ENCODE data around the gene DNAJB7.
A peak's percentile ranks its signal among the peaks of the same experiment; 100 is the strongest.
"Not testable (repeated sequence)": the region's sequence is repeated elsewhere in the genome, so short reads cannot be mapped to it uniquely, and the experiment has no call there.

The DNAJB7 gene

DNA sequence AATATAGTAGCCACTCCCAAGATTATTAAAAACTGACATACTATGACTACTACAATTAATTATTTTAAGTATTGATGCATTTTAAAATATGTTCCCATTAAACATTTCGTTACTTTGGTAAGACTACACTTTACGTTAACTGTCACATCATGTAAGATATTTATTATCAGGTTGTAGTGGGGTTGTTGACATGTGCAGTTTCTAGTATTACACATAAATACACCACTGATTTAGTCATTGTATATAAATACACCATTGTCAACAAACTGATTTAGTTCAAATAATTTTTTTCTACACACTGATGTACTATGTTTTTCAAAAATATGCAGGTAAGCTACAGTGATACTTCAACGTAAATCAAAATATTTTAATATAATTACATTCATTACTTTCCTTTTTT is 17.0 kb downstream of the DNAJB7 start:
- DNase-seq (ENCODE audit: low read depth in 3 of 3), result no peak

- DNase-seq (ENCODE audit: low read depth in 3 of 3), result no peak
These were observed 23.4 kb downstream of the DNAJB7 start for GRCh38 chr22:40838486-40838885.

- no peak for DNase-seq (ENCODE audit: low read depth in 3 of 3)
These were observed 27.3 kb downstream of the DNAJB7 start for GRCh38 chr22:40834619-40835018.

DNA sequence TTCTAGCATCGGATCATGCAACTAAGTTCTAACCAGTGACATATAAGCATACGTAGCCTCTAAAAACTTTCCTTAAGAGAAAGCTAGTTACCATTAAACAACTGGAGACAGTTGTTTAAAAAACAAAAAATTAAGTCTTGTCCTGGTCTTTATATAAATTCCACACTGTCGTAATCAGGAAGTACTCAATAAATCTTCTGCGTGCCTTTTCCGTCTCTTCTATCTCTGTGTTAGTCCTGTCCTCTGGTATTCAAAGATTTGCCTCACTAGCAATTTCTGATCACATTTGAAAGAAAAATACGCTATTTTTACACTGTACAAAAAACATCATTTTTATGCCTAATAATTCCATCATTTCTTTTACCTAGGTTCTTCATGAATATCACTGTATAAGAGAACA is 32.8 kb downstream of the DNAJB7 start:
- no peak for DNase-seq (ENCODE audit: low read depth in 3 of 3)

DNA sequence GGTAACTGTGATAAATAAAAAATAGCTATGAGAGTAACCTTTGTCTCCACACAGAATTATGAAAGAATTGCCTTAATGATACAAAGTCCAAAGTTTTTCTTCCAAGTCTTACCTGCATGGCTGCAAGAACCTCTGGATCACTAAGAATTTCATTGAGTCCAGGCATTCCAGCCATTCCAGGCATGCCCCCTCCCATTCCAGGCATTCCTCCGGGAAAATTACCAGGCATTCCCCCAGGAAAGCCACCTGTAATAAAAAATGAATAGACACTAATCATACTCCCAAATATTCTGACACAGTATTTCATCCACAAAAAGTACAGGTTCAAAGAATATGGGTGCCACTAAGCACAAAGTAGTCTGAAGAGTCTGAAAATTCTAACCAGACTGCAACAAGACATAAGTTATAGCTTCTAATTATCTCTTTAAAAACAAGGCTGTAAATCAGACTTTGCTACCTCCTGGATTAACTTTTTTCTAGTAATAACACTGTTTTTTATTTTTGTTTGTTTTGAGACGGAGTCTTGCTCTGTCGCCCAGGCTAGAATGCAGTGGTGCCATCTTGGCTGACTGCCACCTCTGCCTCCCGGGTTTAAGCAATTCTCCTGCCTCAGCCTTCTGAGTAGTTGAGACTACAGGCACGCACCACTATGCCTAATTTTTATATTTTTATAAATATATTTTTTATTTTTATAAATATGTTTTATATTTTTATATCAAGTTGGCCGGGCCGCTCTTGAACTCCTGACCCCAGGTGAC is 34.8 kb downstream of the DNAJB7 start:
- DNase-seq (ENCODE audit: low read depth in 3 of 3), result no peak

- DNase-seq (ENCODE audit: low read depth in 3 of 3), result not testable (repeated sequence)
These were observed 35.6 kb downstream of the DNAJB7 start for GRCh38 chr22:40826292-40826691.

DNA sequence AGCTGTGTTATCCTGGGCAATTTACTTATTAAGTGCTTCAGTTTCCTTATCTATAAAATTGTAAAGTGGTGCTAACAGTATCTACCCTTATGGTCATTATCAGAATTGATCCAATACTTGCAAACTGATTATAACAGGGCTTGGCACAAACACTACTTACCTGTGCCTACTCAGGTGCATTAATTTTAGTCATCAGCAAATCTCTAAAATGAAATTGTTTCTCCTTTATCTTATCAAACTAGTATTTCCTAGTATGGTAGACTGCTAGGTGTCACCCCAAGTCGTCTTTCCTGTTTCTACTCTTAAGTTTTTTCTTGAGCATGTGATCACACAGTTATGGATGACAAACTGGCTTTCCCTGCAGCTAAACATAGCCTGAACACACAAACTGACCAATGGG is 38.5 kb downstream of the DNAJB7 start:
- no peak for DNase-seq (ENCODE audit: low read depth in 3 of 3)

GRCh38 chr22:40819599-40820140 is 42.2 kb downstream of the DNAJB7 start:
- DNase-seq (ENCODE audit: low read depth in 3 of 3), result no peak

DNA sequence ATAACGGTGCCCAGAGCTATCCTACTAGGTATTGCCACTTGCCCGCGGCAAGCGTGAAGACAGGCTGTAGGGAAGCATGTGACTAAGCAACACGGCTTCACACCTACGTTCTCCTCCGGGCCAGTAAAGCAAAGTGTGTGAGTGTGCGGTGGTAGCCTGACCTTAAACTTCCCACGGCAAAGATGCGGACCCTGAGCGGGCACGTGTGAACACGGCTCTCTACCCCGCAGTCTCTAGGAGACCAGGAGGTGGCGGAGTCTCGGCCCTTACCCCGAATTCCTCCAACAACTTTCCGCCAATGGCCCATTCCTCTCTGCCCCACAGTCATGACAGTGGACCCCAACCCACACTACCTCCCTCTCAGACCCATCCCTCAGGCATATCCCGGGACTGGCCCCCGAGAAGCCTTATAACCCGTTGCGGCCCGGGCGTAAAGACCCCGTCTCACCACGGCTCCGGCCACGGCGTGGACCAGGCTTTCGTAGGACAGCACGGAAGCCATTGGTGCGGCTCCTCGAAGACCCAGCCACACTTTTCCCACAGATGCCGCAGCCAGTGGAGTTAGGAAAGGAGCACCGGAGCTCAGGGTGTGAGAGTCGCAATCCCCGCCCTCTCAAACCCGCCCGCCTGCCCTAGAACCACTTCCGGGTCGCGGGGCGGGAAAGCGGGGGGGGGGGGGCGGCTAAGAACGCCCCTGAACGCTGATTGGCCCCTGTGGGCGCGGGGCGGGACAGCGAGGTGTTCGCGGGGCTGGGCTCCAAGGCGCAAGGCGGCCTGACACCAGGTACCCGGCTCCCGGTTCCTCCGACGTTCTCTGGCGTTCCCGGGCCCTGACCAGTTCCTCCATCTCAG is 42.9 kb downstream of the DNAJB7 start, which contains the start of gene SLC25A17:
Gene SLC25A17, minus strand, starts transcription at position 600 of the 852 bp plus-strand sequence. Its CDS starts 98 bp downstream, at position 502.
- DNase-seq (ENCODE audit: low read depth in 3 of 3), result peak; percentile 75 to 81 (median 77)

DNA sequence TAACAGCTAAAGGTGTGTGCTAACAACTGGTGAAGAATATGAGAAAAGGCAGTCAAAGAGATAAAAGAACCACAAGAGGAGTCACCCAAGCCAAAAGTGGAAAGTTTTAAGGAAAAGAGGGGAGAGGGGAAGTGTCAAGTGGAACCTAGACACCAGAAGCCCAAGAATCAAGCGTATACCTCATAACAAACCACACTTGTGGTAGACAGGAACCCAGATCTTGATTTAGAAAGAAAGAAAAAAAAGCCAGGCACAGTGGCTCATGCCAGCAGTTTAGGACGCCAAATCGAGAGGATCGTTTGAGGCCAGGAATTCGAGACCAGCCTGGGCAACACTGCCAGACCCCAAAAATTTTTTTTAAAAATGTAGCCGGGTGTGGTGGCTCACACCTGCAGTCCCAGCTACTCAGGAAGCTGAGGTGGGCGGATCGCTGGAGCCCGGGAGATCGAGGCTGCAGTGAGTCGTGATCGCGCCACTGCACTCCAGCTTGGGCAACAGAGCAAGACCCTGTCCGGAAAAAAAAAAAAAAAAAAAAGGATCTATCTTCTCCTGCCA is 43.6 kb downstream of the DNAJB7 start:
- DNase-seq (ENCODE audit: low read depth in 3 of 3), result peak in 1 of 3 experiments; percentile 3

DNA sequence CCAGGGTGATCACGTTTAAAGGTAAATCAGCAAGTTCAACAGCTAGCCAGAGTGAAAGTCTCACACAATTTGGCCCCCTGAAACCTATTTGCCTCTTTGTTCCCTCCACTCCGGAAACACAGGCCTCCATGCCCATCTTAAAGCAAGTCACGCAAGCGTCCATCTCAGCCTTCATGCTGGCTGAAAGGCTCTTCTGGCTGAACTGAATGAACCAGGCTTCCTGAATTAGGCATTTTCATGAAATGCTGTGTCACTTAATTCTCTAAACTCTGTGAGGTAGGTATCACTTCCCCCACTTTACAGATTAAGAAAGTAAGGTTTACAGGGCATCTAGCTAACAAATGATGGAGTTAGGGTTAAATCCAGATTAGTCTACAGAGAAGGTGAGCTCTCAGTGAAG is 44.2 kb downstream of the DNAJB7 start:
- DNase-seq (ENCODE audit: low read depth in 3 of 3), result no peak

DNA sequence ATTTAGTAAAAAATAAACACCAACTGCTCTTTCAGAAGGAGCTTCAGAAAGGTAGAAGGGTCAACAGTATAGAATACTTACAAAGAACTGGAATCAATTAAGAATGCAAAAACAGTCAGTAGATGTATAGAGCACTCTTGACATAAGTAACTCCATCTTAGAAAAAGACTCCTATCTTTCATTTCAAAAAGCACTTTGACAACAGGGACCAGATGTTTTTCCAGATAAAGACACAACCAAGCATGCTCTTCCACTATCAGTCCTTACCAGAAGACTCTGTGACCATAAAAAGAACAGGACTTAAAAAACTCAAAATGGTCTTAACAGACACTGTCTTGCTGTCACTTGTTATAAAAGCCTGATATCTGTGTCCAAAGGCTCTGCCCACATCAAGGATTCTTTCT is 48.0 kb downstream of the DNAJB7 start:
- DNase-seq (ENCODE audit: low read depth in 3 of 3), result no peak
